SK-N-SH (cell line): ENCODE data around the gene TMEM132D. TPM values are rescaled to one million over a fixed set of nuclear protein-coding genes. Genes with fewer than 3 reads are reported as not detected.

Source experiments
- CTCF ChIA-PET: fragments of 300-600, 350-600 bp; formaldehyde crosslinking; extraction: SDS; loops from one replicate; lab custom pipeline; 2021; lab: Yijun Ruan, JAX
- POLR2A ChIA-PET: fragments of 350-600 bp; sonication (Branson Sonifier 250); formaldehyde crosslinking; extraction: SDS; loops from one replicate; lab custom pipeline; 2020; ENCODE audit warnings: antibody characterized with exemption, inconsistent platforms; lab: Yijun Ruan, JAX
- DNase-seq: peaks from one replicate; pipeline ENCODE4 v3.0.0; 2012
- H2AFZ ChIP-seq: fragments of 200-600 bp; sonication (generic); 2 replicates; pipeline ENCODE4 v1.8.1; 2016; ENCODE audit warnings: antibody characterized with exemption, mild to moderate bottlenecking, low read depth
- H3F3A ChIP-seq: fragments of 200-600 bp; sonication (generic); replicated peaks from 2 replicates; pipeline ENCODE3; 2016; ENCODE audit warnings: antibody characterized with exemption, mild to moderate bottlenecking; ENCODE audit not compliant: insufficient read depth
- H3K27ac ChIP-seq, 2 experiments: fragments of 200-500 bp in 1 of 2; fragments of 200-600 bp in 1 of 2; sonication (Bioruptor generic) in 1 of 2; sonication (generic), shearing (Covaris generic) in 1 of 2; 2 replicates each; pipeline versions ENCODE4 v1.5.1 to v1.6.1; 2014 to 2016; ENCODE audit warnings: low read depth in 2 of 2, inconsistent platforms in 1 of 2, low read length in 1 of 2, mild to moderate bottlenecking in 1 of 2, mixed read lengths in 1 of 2
- H3K27me3 ChIP-seq: fragments of 200-600 bp; sonication (generic), shearing (Covaris generic); 2 replicates; pipeline ENCODE4 v1.6.1; 2016; ENCODE audit warnings: mixed run types; ENCODE audit not compliant: insufficient read depth
- H3K36me3 ChIP-seq, 2 experiments: fragments of 200-500 bp in 1 of 2; fragments of 200-600 bp in 1 of 2; sonication (Bioruptor generic) in 1 of 2; sonication (generic) in 1 of 2; replicated peaks in 1 of 2; 2 replicates each; pipeline versions ENCODE3 to v1.5.1; 2014 to 2016; ENCODE audit warnings: low read length in 1 of 2, mild to moderate bottlenecking in 1 of 2; ENCODE audit not compliant: insufficient read depth in 2 of 2, control insufficient read depth in 1 of 2
- H3K4me1 ChIP-seq, 2 experiments: fragments of 200-500 bp in 1 of 2; fragments of 200-600 bp in 1 of 2; sonication (Bioruptor generic) in 1 of 2; sonication (generic), shearing (Covaris generic) in 1 of 2; 2 replicates each; pipeline versions ENCODE4 v1.5.1 to v1.6.1; 2014 to 2016; ENCODE audit warnings: low read depth in 1 of 2, low read length in 1 of 2, mixed run types in 1 of 2; ENCODE audit not compliant: insufficient read depth in 2 of 2, control insufficient read depth in 1 of 2
- H3K4me2 ChIP-seq: fragments of 200-600 bp; sonication (generic), shearing (Covaris generic); 2 replicates; pipeline ENCODE4 v1.6.1; 2017; ENCODE audit warnings: mixed run types
- H3K4me3 ChIP-seq, 2 experiments: fragments of 200-500 bp in 1 of 2; fragments of 200-600 bp in 1 of 2; sonication (Bioruptor generic) in 1 of 2; sonication (generic), shearing (Covaris generic) in 1 of 2; 2 replicates each; pipeline versions ENCODE4 v1.5.1 to v1.8.1; 2014 to 2016; ENCODE audit warnings: low read depth in 2 of 2, inconsistent platforms in 1 of 2, low read length in 1 of 2, mild to moderate bottlenecking in 1 of 2, mixed read lengths in 1 of 2, moderate library complexity in 1 of 2
- H3K79me2 ChIP-seq: fragments of 200-600 bp; sonication (generic); 2 replicates; pipeline ENCODE4 v1.8.1; 2017; ENCODE audit warnings: mild to moderate bottlenecking; ENCODE audit not compliant: insufficient read depth
- H3K9ac ChIP-seq: fragments of 200-600 bp; sonication (generic); 2 replicates; pipeline ENCODE4 v1.6.1; 2017; ENCODE audit warnings: mixed run types
- H3K9me2 ChIP-seq: fragments of 200-600 bp; sonication (generic); 2 replicates; pipeline ENCODE4 v1.6.1; 2017; ENCODE audit warnings: mixed run types
- H3K9me3 ChIP-seq: fragments of 200-600 bp; sonication (generic); 2 replicates; pipeline ENCODE4 v1.6.1; 2017; ENCODE audit warnings: mixed run types, mild to moderate bottlenecking, moderate library complexity
- H4K20me1 ChIP-seq: fragments of 200-600 bp; sonication (generic); 2 replicates; pipeline ENCODE4 v1.6.1; 2017; ENCODE audit warnings: mild to moderate bottlenecking, mixed run types; ENCODE audit not compliant: insufficient read depth
- CTCF ChIP-seq: fragments of 200-600 bp; sonication (generic); IDR thresholded peaks from 2 replicates; pipeline ENCODE4 v1.6.1; 2017; ENCODE audit warnings: antibody characterized with exemption, mild to moderate bottlenecking, moderate library complexity
- ELF1 ChIP-seq: IDR thresholded peaks from 2 replicates; pipeline ENCODE4 v1.4.0; 2012
- EZH2phosphoT487 ChIP-seq: fragments of 200-600 bp; sonication (generic); IDR thresholded peaks from 2 replicates; pipeline ENCODE4 v1.6.1; 2017; ENCODE audit warnings: low read depth, mixed run types, mild to moderate bottlenecking, antibody characterized with exemption, moderate library complexity, borderline replicate concordance
- FOSL2 ChIP-seq: IDR thresholded peaks from 2 replicates; pipeline ENCODE4 v1.4.0; 2012; ENCODE audit warnings: low read depth, mild to moderate bottlenecking, moderate library complexity, borderline replicate concordance
- FOXJ3 ChIP-seq: sonication (generic); formaldehyde crosslinking; IDR thresholded peaks from 2 replicates; pipeline ENCODE4 v1.5.1; 2020; ENCODE audit warnings: mild to moderate bottlenecking, missing genetic modification reagents
- FOXM1 ChIP-seq: IDR thresholded peaks from 2 replicates; pipeline ENCODE4 v1.4.0; 2012; ENCODE audit warnings: low read depth, mild to moderate bottlenecking
- GATA2 ChIP-seq: sonication (generic); formaldehyde crosslinking; IDR thresholded peaks from 2 replicates; pipeline ENCODE4 v1.5.0; 2020; ENCODE audit warnings: mild to moderate bottlenecking, missing genetic modification reagents
- JUND ChIP-seq: IDR thresholded peaks from 2 replicates; pipeline ENCODE4 v1.4.0; 2012
- MAX ChIP-seq: IDR thresholded peaks from 2 replicates; pipeline ENCODE4 v1.4.0; 2012; ENCODE audit warnings: low read depth
- MEF2A ChIP-seq: IDR thresholded peaks from 2 replicates; pipeline ENCODE4 v1.4.0; 2012; ENCODE audit warnings: low read depth, borderline replicate concordance
- PBX3 ChIP-seq: IDR thresholded peaks from 2 replicates; pipeline ENCODE4; 2012
- POLR2AphosphoS5 ChIP-seq: IDR thresholded peaks from 2 replicates; pipeline ENCODE4 v1.6.1; 2012; ENCODE audit warnings: low read depth, low read length
- RCOR1 ChIP-seq: fragments of 150-350 bp; IDR thresholded peaks from 2 replicates; pipeline ENCODE4 v1.6.1; 2017; ENCODE audit warnings: antibody characterized with exemption, low read length
- RFX5 ChIP-seq: IDR thresholded peaks from 2 replicates; pipeline ENCODE4 v1.6.1; 2012; ENCODE audit warnings: mild to moderate bottlenecking, improper control_type of control experiment, low read length
- SMC3 ChIP-seq: IDR thresholded peaks from 2 replicates; pipeline ENCODE4 v1.6.1; 2012; ENCODE audit warnings: low read depth, low read length, improper control_type of control experiment
- TAF1 ChIP-seq: IDR thresholded peaks from 2 replicates; pipeline ENCODE4 v1.6.1; 2012; ENCODE audit warnings: low read depth, mild to moderate bottlenecking, low read length, moderate library complexity, borderline replicate concordance
- TCF12 ChIP-seq: IDR thresholded peaks from 2 replicates; pipeline ENCODE4 v1.4.0; 2012
- WGBS: methylation state at CpG from one replicate; pipeline ENCODE4 v1.1.6; 2017; ENCODE audit warnings: low lambda C conversion rate; 5-methylcytosine and 5-hydroxymethylcytosine counted together
- polyA plus RNA-seq, 3 experiments: library from polyadenylated mRNA; depleted of rRNA; stranded (reverse); fragments of >200 nt; gene quantifications; 2 replicates each; pipeline ENCODE4 v1.2.3, GENCODE V29; 2012
- TF ChIP-seq, protein P1 (sequence below): fragments of 150-350 bp; IDR thresholded peaks from 2 replicates; pipeline ENCODE4 v1.6.1; 2016; ENCODE audit warnings: mild to moderate bottlenecking, low read depth, low read length

Gene TMEM132D
- polyA plus RNA-seq, 1 of the 3 experiments (the other 2 are of a cell fraction), result not detected

DNA sequence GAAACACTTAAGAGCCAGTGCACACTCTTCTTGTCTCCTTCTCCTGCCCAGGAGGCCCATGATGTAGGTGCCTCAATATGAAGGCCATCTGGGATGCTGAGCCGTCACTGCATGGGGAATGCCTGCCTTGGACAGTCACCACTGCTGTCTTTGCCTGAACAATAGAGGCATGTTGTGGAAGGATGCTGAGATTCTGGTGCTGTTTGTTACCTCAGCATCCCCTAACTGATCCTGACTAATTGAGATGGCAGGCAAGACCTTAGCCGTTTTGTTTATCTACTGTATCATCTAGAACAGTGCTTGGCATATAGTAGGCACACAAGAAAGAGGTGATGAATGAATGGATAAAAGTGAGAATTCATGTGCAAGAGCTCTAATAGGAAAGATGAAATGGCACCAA, 797.1 kb downstream of the TMEM132D start (continued):
- TF ChIP-seq MEF2A, result no peak
- no peak for TF ChIP-seq GATA2 (CRISPR knock-in tag)
- TF ChIP-seq, protein P1, sequence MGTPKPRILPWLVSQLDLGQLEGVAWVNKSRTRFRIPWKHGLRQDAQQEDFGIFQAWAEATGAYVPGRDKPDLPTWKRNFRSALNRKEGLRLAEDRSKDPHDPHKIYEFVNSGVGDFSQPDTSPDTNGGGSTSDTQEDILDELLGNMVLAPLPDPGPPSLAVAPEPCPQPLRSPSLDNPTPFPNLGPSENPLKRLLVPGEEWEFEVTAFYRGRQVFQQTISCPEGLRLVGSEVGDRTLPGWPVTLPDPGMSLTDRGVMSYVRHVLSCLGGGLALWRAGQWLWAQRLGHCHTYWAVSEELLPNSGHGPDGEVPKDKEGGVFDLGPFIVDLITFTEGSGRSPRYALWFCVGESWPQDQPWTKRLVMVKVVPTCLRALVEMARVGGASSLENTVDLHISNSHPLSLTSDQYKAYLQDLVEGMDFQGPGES, result no peak
- TF ChIP-seq POLR2AphosphoS5, result no peak
- TF ChIP-seq JUND, result no peak
- no peak for TF ChIP-seq PBX3
- no peak for TF ChIP-seq MAX
- TF ChIP-seq, all 33 proteins: peak for 0

GRCh38 chr12:129103231-129103630, 800.6 kb downstream of the TMEM132D start:
- Histone ChIP-seq H3K4me1 (no peaks in the 10 kb centered on the region), H3K27me3 (no peaks in the 10 kb centered on the region), H3K9ac (no peak overlapping the region), H3K9me2 (no peaks in the 10 kb centered on the region), H3K4me3 (no peak overlapping the region), H3K79me2 (no peaks in the 10 kb centered on the region), H3K36me3 (no peaks in the 10 kb centered on the region), H3K27ac (no peak overlapping the region), H3K9me3 (no peaks in the 10 kb centered on the region), H3K4me2 (no peak overlapping the region), H3F3A (no peaks in the 10 kb centered on the region), H2AFZ (no peak overlapping the region), H4K20me1 (no peaks in the 10 kb centered on the region)
- WGBS, result 18% methylated on average over 4 of the region's 4 CpGs
- no peak for TF ChIP-seq EZH2phosphoT487
- no peak for TF ChIP-seq POLR2AphosphoS5
- no peak for TF ChIP-seq ELF1
- no peak for TF ChIP-seq SMC3
- TF ChIP-seq FOXJ3 (CRISPR knock-in tag), result no peak
- no peak for TF ChIP-seq MAX
- TF ChIP-seq, protein P1, result no peak
- no peak for TF ChIP-seq CTCF
- no peak for TF ChIP-seq RCOR1
- no peak for TF ChIP-seq FOXM1
- no peak for TF ChIP-seq FOSL2
- no peak for TF ChIP-seq RFX5
- TF ChIP-seq TCF12, result no peak
- TF ChIP-seq PBX3, result no peak
- TF ChIP-seq TAF1, result no peak
- DNase-seq, result no peak
- ChIA-PET POLR2A (no interaction called here), CTCF (no interaction called here)
